Measurements from ENCODE around the gene NXPE1.

GRCh38 chr11:114525682-114526081, 34.0 kb downstream of the NXPE1 start:
- TF ChIP-seq CTCF (conservative IDR thresholded peaks at IDR 0.05; ENCODE audit: low read depth, low read length) (no peak), EZH2 (IDR thresholded peaks at IDR 0.05; ENCODE audit: low read length, unreplicated experiment) (no peak)
